H9 (cell line): ENCODE measurements around the gene PTMA. TPM values are rescaled to one million over a fixed set of nuclear protein-coding genes. Genes with fewer than 3 reads are reported as not detected.

Experiments
- DNase-seq: peaks from one replicate; pipeline ENCODE4 v3.0.0-alpha.2; 2017
- H2AFZ ChIP-seq: one replicate; pipeline ENCODE4 v1.6.1; 2013; ENCODE audit warnings: mild to moderate bottlenecking, low read length, control low read depth, moderate library complexity
- H2AK5ac ChIP-seq: 2 replicates; pipeline ENCODE4 v1.6.1; 2013; ENCODE audit warnings: low read length, control low read depth, mixed read lengths; ENCODE audit not compliant: insufficient read length
- H2BK120ac ChIP-seq: one replicate; pipeline ENCODE4 v1.6.1; 2013; ENCODE audit warnings: low read depth, mild to moderate bottlenecking, low read length, control low read depth, inconsistent platforms; ENCODE audit not compliant: poor library complexity, severe bottlenecking
- H2BK12ac ChIP-seq: 2 replicates; pipeline ENCODE4 v1.6.1; 2013; ENCODE audit warnings: low read length, control low read depth, mixed read lengths, low read depth; ENCODE audit not compliant: insufficient read length
- H2BK15ac ChIP-seq: 2 replicates; pipeline ENCODE4 v1.6.1; 2013; ENCODE audit warnings: low read depth, low read length, control low read depth
- H2BK20ac ChIP-seq: one replicate; pipeline ENCODE4 v1.6.1; 2013; ENCODE audit warnings: low read depth, mild to moderate bottlenecking, low read length, control low read depth, inconsistent platforms; ENCODE audit not compliant: poor library complexity, severe bottlenecking
- H2BK5ac ChIP-seq: 2 replicates; pipeline ENCODE4 v1.6.1; 2013; ENCODE audit warnings: low read length, control low read depth, mixed read lengths; ENCODE audit not compliant: insufficient read length
- H3K14ac ChIP-seq: 2 replicates; pipeline ENCODE4 v1.6.1; 2013; ENCODE audit warnings: low read length, control low read depth; ENCODE audit not compliant: insufficient read depth
- H3K18ac ChIP-seq: 2 replicates; pipeline ENCODE4 v1.6.1; 2013; ENCODE audit warnings: low read depth, mild to moderate bottlenecking, mixed read lengths, low read length, control low read depth; ENCODE audit not compliant: insufficient read length
- H3K23ac ChIP-seq: 2 replicates; pipeline ENCODE4 v1.6.1; 2013; ENCODE audit warnings: low read length, control low read depth, mixed read lengths, low read depth; ENCODE audit not compliant: insufficient read length
- H3K23me2 ChIP-seq: 2 replicates; pipeline ENCODE4 v1.6.1; 2013; ENCODE audit warnings: low read depth, mild to moderate bottlenecking, mixed read lengths, low read length, control low read depth; ENCODE audit not compliant: insufficient read length, poor library complexity, severe bottlenecking
- H3K27ac ChIP-seq: 2 replicates; pipeline ENCODE4 v1.5.1; 2013; ENCODE audit warnings: low read length, control low read depth, mixed read lengths, low read depth; ENCODE audit not compliant: insufficient read length
- H3K27me3 ChIP-seq: 2 replicates; pipeline ENCODE4 v1.6.1; 2013; ENCODE audit warnings: low read length, control low read depth, inconsistent platforms; ENCODE audit not compliant: insufficient read depth
- H3K4ac ChIP-seq: 2 replicates; pipeline ENCODE4 v1.6.1; 2013; ENCODE audit warnings: low read depth, mild to moderate bottlenecking, control low read depth, inconsistent platforms, low read length, moderate library complexity
- H3K4me1 ChIP-seq: 2 replicates; pipeline ENCODE4 v1.6.1; 2013; ENCODE audit warnings: low read length, control low read depth, inconsistent platforms; ENCODE audit not compliant: insufficient read depth
- H3K4me2 ChIP-seq: 2 replicates; pipeline ENCODE4 v1.6.1; 2013; ENCODE audit warnings: low read length, control low read depth, mixed read lengths; ENCODE audit not compliant: insufficient read length, insufficient read depth
- H3K56ac ChIP-seq: 2 replicates; pipeline ENCODE4 v1.6.1; 2013; ENCODE audit warnings: low read depth, mild to moderate bottlenecking, mixed read lengths, low read length, control low read depth; ENCODE audit not compliant: insufficient read length
- H3K79me1 ChIP-seq: 2 replicates; pipeline ENCODE4 v1.6.1; 2013; ENCODE audit warnings: low read depth, mild to moderate bottlenecking, moderate library complexity, low read length, control low read depth, inconsistent platforms; ENCODE audit not compliant: insufficient read depth, poor library complexity, severe bottlenecking
- H3K79me2 ChIP-seq: 2 replicates; pipeline ENCODE4 v1.6.1; 2013; ENCODE audit warnings: low read length, control low read depth, inconsistent platforms; ENCODE audit not compliant: insufficient read depth
- H3K9ac ChIP-seq: 2 replicates; pipeline ENCODE4 v1.6.1; 2013; ENCODE audit warnings: low read length, control low read depth, mixed read lengths; ENCODE audit not compliant: insufficient read length; ENCODE audit errors: extremely low read depth
- H3K9me3 ChIP-seq: one replicate; pipeline ENCODE4 v1.6.1; 2013; ENCODE audit warnings: low read depth, low read length, inconsistent platforms; ENCODE audit not compliant: control insufficient read depth
- H3T11ph ChIP-seq: one replicate; pipeline ENCODE4 v1.6.1; 2013; ENCODE audit warnings: mild to moderate bottlenecking, low read length, control low read depth, inconsistent platforms
- H4K20me1 ChIP-seq: one replicate; pipeline ENCODE4 v1.6.1; 2013; ENCODE audit not compliant: control insufficient read depth, insufficient read length, insufficient read depth
- H4K5ac ChIP-seq: 2 replicates; pipeline ENCODE4 v1.6.1; 2013; ENCODE audit warnings: low read depth, mild to moderate bottlenecking, mixed read lengths, low read length, control low read depth; ENCODE audit not compliant: insufficient read length
- H4K8ac ChIP-seq: replicated peaks from 2 replicates; pipeline ENCODE4 v1.6.1; 2013; ENCODE audit warnings: low read length, control low read depth, mixed read lengths, low read depth; ENCODE audit not compliant: insufficient read length
- H4K91ac ChIP-seq: 2 replicates; pipeline ENCODE4 v1.6.1; 2013; ENCODE audit warnings: low read depth, mild to moderate bottlenecking, moderate library complexity, mixed read lengths, low read length, control low read depth; ENCODE audit not compliant: insufficient read length
- H3K27ac Mint-ChIP-seq, 3 experiments: 2 replicates in 2 of 3; 3 replicates in 1 of 3; pipeline ENCODE4 v1.8.0; 2020 to 2021; ENCODE audit warnings: mixed read lengths in 3 of 3, mild to moderate bottlenecking in 1 of 3, moderate library complexity in 1 of 3
- H3K27me3 Mint-ChIP-seq: 2 replicates; pipeline ENCODE4 v1.8.0; 2021; ENCODE audit warnings: low read depth, mild to moderate bottlenecking, moderate library complexity, mixed read lengths
- H3K36me3 Mint-ChIP-seq, 3 experiments: 2 replicates in 2 of 3; 3 replicates in 1 of 3; pipeline ENCODE4 v1.8.0; 2020 to 2021; ENCODE audit warnings: low read depth in 3 of 3, mixed read lengths in 3 of 3; ENCODE audit not compliant: insufficient read depth in 1 of 3
- H3K4me1 Mint-ChIP-seq, 2 experiments: 2 replicates each; pipeline ENCODE4 v1.8.0; 2020; ENCODE audit warnings: mixed read lengths in 2 of 2
- H3K4me3 Mint-ChIP-seq, 2 experiments: 2 replicates in 1 of 2; 3 replicates in 1 of 2; pipeline ENCODE4 v1.8.0; 2020 to 2021; ENCODE audit warnings: mild to moderate bottlenecking in 2 of 2, mixed read lengths in 2 of 2, moderate library complexity in 1 of 2
- H3K9me3 Mint-ChIP-seq, 2 experiments: 2 replicates in 1 of 2; 3 replicates in 1 of 2; pipeline ENCODE4 v1.8.0; 2020; ENCODE audit warnings: mild to moderate bottlenecking in 2 of 2, mixed read lengths in 2 of 2, moderate library complexity in 1 of 2
- WGBS: extraction: QIAGEN DNeasy Blood & Tissue Kit; methylation state at CpG from one replicate; pipeline ENCODE4 v1.1.7; 2013; ENCODE audit warnings: missing lambda C conversion rate, low lambda C conversion rate, mixed read lengths; ENCODE audit not compliant: insufficient read length; ENCODE audit errors: extremely low coverage; 5-methylcytosine and 5-hydroxymethylcytosine counted together
- total RNA-seq: library from RNA; stranded (reverse); gene quantifications from 2 replicates; pipeline ENCODE4 v1.2.1, GENCODE V29; 2021
- TF ChIP-seq, protein P1 (sequence below): fragments of 200-600 bp; sonication (generic); conservative IDR thresholded peaks from 3 replicates; pipeline ENCODE4 v1.8.0; 2021; ENCODE audit warnings: antibody characterized with exemption, mild to moderate bottlenecking

The PTMA gene
- total RNA-seq, 1 experiment from 2014 or later = 1,963 TPM

DNA sequence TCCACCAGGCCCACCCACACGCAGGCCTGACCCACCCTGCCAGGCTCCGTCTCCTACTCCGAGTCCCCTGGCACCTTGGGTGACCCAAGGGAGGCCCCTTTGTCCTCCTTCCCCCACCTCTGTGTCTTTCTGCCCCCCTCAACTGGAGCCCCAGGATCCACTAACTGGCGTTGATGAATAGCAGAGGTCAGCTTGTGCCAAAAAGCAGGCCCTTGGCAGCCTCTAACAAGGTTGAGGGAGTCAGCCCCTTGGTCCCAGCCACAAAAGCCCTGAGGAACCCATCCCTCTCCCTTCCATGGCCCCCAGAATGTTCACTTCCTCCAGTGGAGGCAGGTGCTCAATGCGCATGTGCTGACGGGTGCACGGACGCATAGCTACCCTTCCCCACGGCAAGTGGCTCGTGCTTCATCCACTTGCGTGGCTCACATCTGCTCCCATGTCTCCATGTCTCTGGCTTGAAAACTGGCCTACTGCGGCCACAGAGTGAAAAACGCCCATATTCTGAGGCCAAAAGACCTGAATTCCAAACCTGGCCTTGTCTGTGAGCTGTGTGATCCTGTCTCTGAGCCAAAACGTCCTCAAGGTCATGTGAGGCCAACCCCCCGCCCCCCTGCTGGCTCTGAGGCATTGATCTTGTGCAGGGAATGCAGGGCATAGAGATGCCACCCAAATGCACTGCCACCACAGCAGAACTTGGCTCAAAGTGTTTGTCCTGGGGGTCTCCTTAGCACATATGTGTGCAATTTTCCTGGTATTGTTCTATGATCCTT is 19.0 kb upstream of the PTMA start:
- no peaks in the 10 kb centered on the region for H3K9me3 Mint-ChIP-seq
- no peak overlapping the region for H3K4me2 ChIP-seq
- no peak overlapping the region for H2BK12ac ChIP-seq
- H3K79me1 ChIP-seq = no peaks in the 10 kb centered on the region
- DNase-seq = no peak
- H3K4me3 Mint-ChIP-seq = no peak overlapping the region; a peak in 1 of 5 replicates
- H3K4me1 ChIP-seq = peaks cover 3% of the 10 kb centered on the region; the same call in 1 of the 2 replicates
- H3K9me3 ChIP-seq = no peaks in the 10 kb centered on the region
- H3K27ac Mint-ChIP-seq = no peak overlapping the region
- WGBS = no CpG with 5 or more reads among the region's 15 CpGs
- no peak overlapping the region for H3K14ac ChIP-seq
- no peaks in the 10 kb centered on the region; a peak in 1 of 7 replicates for H3K36me3 Mint-ChIP-seq
- no peak overlapping the region for H2BK15ac ChIP-seq
- H2AFZ ChIP-seq = no peak overlapping the region
- no peak overlapping the region for H4K8ac ChIP-seq
- no peak overlapping the region for H3K23ac ChIP-seq
- H3K79me2 ChIP-seq = no peaks in the 10 kb centered on the region
- no peak overlapping the region for H4K91ac ChIP-seq
- H3T11ph ChIP-seq = no peak overlapping the region
- no peak overlapping the region for H2BK5ac ChIP-seq
- no peak overlapping the region for H2BK20ac ChIP-seq
- no peak overlapping the region for H3K56ac ChIP-seq
- no peak overlapping the region for H3K4ac ChIP-seq
- H3K4me1 Mint-ChIP-seq = peaks cover 38 to 46% of the 10 kb centered on the region in 2 experiments
- no peaks in the 10 kb centered on the region for H3K27me3 ChIP-seq
- peaks cover 4% of the 10 kb centered on the region for H3K23me2 ChIP-seq
- no peak overlapping the region for H3K9ac ChIP-seq
- TF ChIP-seq, protein P1, sequence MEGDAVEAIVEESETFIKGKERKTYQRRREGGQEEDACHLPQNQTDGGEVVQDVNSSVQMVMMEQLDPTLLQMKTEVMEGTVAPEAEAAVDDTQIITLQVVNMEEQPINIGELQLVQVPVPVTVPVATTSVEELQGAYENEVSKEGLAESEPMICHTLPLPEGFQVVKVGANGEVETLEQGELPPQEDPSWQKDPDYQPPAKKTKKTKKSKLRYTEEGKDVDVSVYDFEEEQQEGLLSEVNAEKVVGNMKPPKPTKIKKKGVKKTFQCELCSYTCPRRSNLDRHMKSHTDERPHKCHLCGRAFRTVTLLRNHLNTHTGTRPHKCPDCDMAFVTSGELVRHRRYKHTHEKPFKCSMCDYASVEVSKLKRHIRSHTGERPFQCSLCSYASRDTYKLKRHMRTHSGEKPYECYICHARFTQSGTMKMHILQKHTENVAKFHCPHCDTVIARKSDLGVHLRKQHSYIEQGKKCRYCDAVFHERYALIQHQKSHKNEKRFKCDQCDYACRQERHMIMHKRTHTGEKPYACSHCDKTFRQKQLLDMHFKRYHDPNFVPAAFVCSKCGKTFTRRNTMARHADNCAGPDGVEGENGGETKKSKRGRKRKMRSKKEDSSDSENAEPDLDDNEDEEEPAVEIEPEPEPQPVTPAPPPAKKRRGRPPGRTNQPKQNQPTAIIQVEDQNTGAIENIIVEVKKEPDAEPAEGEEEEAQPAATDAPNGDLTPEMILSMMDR = no peak
- no peak overlapping the region for H4K5ac ChIP-seq
- H2BK120ac ChIP-seq = no peak overlapping the region
- no peak overlapping the region for H2AK5ac ChIP-seq
- H3K18ac ChIP-seq = no peak overlapping the region
- no peaks in the 10 kb centered on the region; the same call in 1 of the 2 replicates for H3K27me3 Mint-ChIP-seq
- no peaks in the 10 kb centered on the region for H4K20me1 ChIP-seq
- no peak overlapping the region for H3K27ac ChIP-seq
